Esophagus muscularis mucosa (tissue), 4 donors: Measurements from ENCODE around the gene PKLR. TPM values are rescaled to one million over a fixed set of nuclear protein-coding genes. Genes with fewer than 3 reads are reported as not detected.

ENCODE experiments used
- DNase-seq: peaks from one replicate; pipeline ENCODE4 v3.0.0-alpha.2; 2017; ENCODE audit errors: extremely low spot score
- H3K27ac ChIP-seq, 4 donors: fragments of 200-600 bp; sonication (generic); replicated peaks in 1 of 4; 1 replicate in 3 of 4; 2 replicates in 1 of 4; pipeline ENCODE4 v1.5.1; 2016 to 2019; ENCODE audit warnings: mild to moderate bottlenecking in 1 of 4
- H3K27me3 ChIP-seq, 4 donors: fragments of 200-600 bp; sonication (generic); one replicate each; pipeline versions ENCODE4 v1.5.1 to v1.6.0; 2016 to 2019
- H3K36me3 ChIP-seq, 4 donors: fragments of 200-600 bp; sonication (generic); one replicate each; pipeline ENCODE4 v1.5.1; 2016 to 2019
- H3K4me1 ChIP-seq, 4 donors: fragments of 200-600 bp; sonication (generic); one replicate each; pipeline ENCODE4 v1.5.1; 2016 to 2019
- H3K4me3 ChIP-seq, 4 donors: fragments of 200-600 bp; sonication (generic); 1 replicate in 2 of 4; 2 replicates in 2 of 4; pipeline ENCODE4 v1.5.1; 2016 to 2019; ENCODE audit warnings: mild to moderate bottlenecking in 4 of 4, moderate library complexity in 1 of 4
- H3K9me3 ChIP-seq, 4 donors: fragments of 200-600 bp; sonication (generic); 1 replicate in 3 of 4; 2 replicates in 1 of 4; pipeline ENCODE4 v1.5.1; 2016 to 2019
- CTCF ChIP-seq, 3 experiments: fragments of 200-600 bp in 2 of 3; fragments of 450-650 bp in 1 of 3; sonication (generic) in 2 of 3; IDR thresholded peaks; one replicate each; pipeline ENCODE4 v1.5.1; 2017 to 2019; ENCODE audit warnings: antibody characterized with exemption in 3 of 3, mild to moderate bottlenecking in 2 of 3, moderate library complexity in 1 of 3
- EP300 ChIP-seq: sonication (generic); formaldehyde crosslinking; IDR thresholded peaks from one replicate; pipeline ENCODE4 v1.6.1; 2017; ENCODE audit warnings: antibody characterized with exemption
- POLR2A ChIP-seq: fragments of 450-650 bp; IDR thresholded peaks from one replicate; pipeline ENCODE4 v1.6.1; 2017; ENCODE audit warnings: antibody characterized with exemption, moderate library complexity, mild to moderate bottlenecking, low read depth
- POLR2AphosphoS5 ChIP-seq, 2 donors: sonication (generic); formaldehyde crosslinking; IDR thresholded peaks; one replicate each; pipeline ENCODE4 v1.6.1; 2017; ENCODE audit warnings: antibody characterized with exemption in 2 of 2
- WGBS: methylation state at CpG from one replicate; pipeline ENCODE4 v1.1.5; 2018; 5-methylcytosine and 5-hydroxymethylcytosine counted together
- intact Hi-C: fragments of 100-400 bp; cut with DNase I; formaldehyde crosslinking; loops from one replicate; pipeline ENCODE4 v1.15.1; 2023
- total RNA-seq, 4 donors: library from RNA; depleted of rRNA; stranded (reverse); fragments of >200 nt; gene quantifications; one replicate each; pipeline versions ENCODE4 v1.1.0 to v1.2.1, GENCODE V29; 2016

Gene PKLR
- total RNA-seq, 4 donors from 2014 or later, result not detected

GRCh38 chr1:155254714-155255242 is 46.5 kb downstream of the PKLR start:
- TF ChIP-seq EP300, result no peak
- TF ChIP-seq POLR2AphosphoS5 (IDR thresholded peaks at IDR 0.05), result no peak
- TF ChIP-seq CTCF (IDR thresholded peaks at IDR 0.05), result no peak
- TF ChIP-seq POLR2A, result no peak
- peak overlapping the region; percentile 94 to 97 (median 96) for H3K4me3 ChIP-seq
- WGBS, result 0% methylated on average over 21 of the region's 35 CpGs
- peak overlapping the region; percentile 97 to 98 (median 98) for H3K27ac ChIP-seq
- H3K9me3 ChIP-seq, result no peaks in the 10 kb centered on the region
- H3K27me3 ChIP-seq, result no peaks in the 10 kb centered on the region
- peaks cover 7 to 34% (median 26%) of the 10 kb centered on the region in 4 donors for H3K36me3 ChIP-seq
- no peak for DNase-seq
- H3K4me1 ChIP-seq, result peaks cover 32 to 62% (median 47%) of the 10 kb centered on the region in 4 donors
- intact Hi-C loops, result no loop called here

GRCh38 chr1:155254228-155254713 is 47.0 kb downstream of the PKLR start:
- H3K27ac ChIP-seq, result peak overlapping the region; percentile 97 to 98 (median 98)
- H3K9me3 ChIP-seq, result no peaks in the 10 kb centered on the region
- intact Hi-C loops, result no loop called here
- peaks cover 32 to 62% (median 47%) of the 10 kb centered on the region in 4 donors for H3K4me1 ChIP-seq
- H3K4me3 ChIP-seq, result peak overlapping the region; percentile 94 to 97 (median 96)
- 60% methylated on average over 6 of the region's 12 CpGs for WGBS
- TF ChIP-seq POLR2AphosphoS5 (IDR thresholded peaks at IDR 0.05) (no peak), EP300 (no peak), CTCF (IDR thresholded peaks at IDR 0.05) (no peak), POLR2A (no peak)
- no peaks in the 10 kb centered on the region for H3K27me3 ChIP-seq
- H3K36me3 ChIP-seq, result peaks cover 6 to 30% (median 24%) of the 10 kb centered on the region in 4 donors
- no peak for DNase-seq

GRCh38 chr1:155253797-155254196 is 47.4 kb downstream of the PKLR start:
- intact Hi-C loops, result no loop called here
- H3K4me3 ChIP-seq, result peak overlapping the region; percentile 94 to 97 (median 96)
- no peak for DNase-seq
- H3K4me1 ChIP-seq, result peaks cover 32 to 62% (median 47%) of the 10 kb centered on the region in 4 donors
- no peaks in the 10 kb centered on the region for H3K27me3 ChIP-seq
- H3K9me3 ChIP-seq, result no peaks in the 10 kb centered on the region
- TF ChIP-seq CTCF (IDR thresholded peaks at IDR 0.05) (no peak), POLR2A (no peak), POLR2AphosphoS5 (IDR thresholded peaks at IDR 0.05) (no peak), EP300 (no peak)
- peaks cover 5 to 31% (median 24%) of the 10 kb centered on the region in 4 donors for H3K36me3 ChIP-seq
- H3K27ac ChIP-seq, result peak overlapping the region; percentile 97 to 98 (median 98)
- 51% methylated on average over 5 of the region's 5 CpGs for WGBS

- peak overlapping the region in 1 of 4 donors; percentile 94 for H3K4me3 ChIP-seq
Measured at GRCh38 chr1:155253208-155253607, 48.0 kb downstream of the PKLR start.

More at GRCh38 chr1:155253208-155253607, 48.0 kb downstream of the PKLR start:
- TF ChIP-seq POLR2A (no peak), EP300 (no peak), POLR2AphosphoS5 (IDR thresholded peaks at IDR 0.05) (no peak), CTCF (IDR thresholded peaks at IDR 0.05) (no peak)
- H3K36me3 ChIP-seq, result peaks cover 0 to 31% (median 21%) of the 10 kb centered on the region in 4 donors
- H3K27ac ChIP-seq, result peak overlapping the region; percentile 97 to 98 (median 98)
- H3K9me3 ChIP-seq, result no peaks in the 10 kb centered on the region
- no peak for DNase-seq
- H3K4me1 ChIP-seq, result peaks cover 32 to 62% (median 47%) of the 10 kb centered on the region in 4 donors
- intact Hi-C loops, result no loop called here
- no peaks in the 10 kb centered on the region for H3K27me3 ChIP-seq
- WGBS, result 70% methylated on average over 5 of the region's 5 CpGs
